Stomach (tissue), 4 donors: ENCODE results near the gene KCNA2.

Experiments used
- POLR2A ChIP-seq, 4 donors: fragments of 450-650 bp; IDR thresholded peaks; one replicate each; pipeline ENCODE4 v1.6.1; 2016; ENCODE audit warnings: antibody characterized with exemption in 4 of 4, control low read depth in 2 of 4, mild to moderate bottlenecking in 1 of 4, moderate library complexity in 1 of 4
- TF ChIP-seq, protein P1 (sequence below), 7 experiments: fragments of 450-650 bp in 4 of 7; fragments of 200-600 bp in 3 of 7; sonication (generic) in 3 of 7; IDR thresholded peaks; one replicate each; pipeline ENCODE4 v1.5.1; 2016 to 2019; ENCODE audit warnings: antibody characterized with exemption in 7 of 7, control low read depth in 2 of 7, mild to moderate bottlenecking in 1 of 7

DNA sequence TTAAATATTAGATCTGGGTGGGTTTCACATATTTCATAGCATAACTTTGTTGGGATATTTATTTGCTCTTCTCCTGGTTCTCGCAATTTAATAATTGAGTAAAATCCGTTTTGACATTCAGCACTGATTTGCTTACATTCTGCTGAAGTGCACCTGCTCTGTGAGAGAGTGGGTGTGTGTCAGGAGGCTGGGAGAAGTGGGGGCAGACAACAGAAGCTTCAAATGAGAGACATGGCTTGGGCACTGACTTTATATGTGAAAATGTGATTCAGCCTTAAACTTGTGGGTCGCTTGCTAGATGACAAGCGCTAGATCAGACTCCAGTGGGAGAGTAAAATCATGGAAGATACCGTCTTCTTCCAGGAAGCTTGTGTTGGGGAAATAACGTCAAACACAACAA is 32.4 kb upstream of the KCNA2 start:
- TF ChIP-seq, protein P1, sequence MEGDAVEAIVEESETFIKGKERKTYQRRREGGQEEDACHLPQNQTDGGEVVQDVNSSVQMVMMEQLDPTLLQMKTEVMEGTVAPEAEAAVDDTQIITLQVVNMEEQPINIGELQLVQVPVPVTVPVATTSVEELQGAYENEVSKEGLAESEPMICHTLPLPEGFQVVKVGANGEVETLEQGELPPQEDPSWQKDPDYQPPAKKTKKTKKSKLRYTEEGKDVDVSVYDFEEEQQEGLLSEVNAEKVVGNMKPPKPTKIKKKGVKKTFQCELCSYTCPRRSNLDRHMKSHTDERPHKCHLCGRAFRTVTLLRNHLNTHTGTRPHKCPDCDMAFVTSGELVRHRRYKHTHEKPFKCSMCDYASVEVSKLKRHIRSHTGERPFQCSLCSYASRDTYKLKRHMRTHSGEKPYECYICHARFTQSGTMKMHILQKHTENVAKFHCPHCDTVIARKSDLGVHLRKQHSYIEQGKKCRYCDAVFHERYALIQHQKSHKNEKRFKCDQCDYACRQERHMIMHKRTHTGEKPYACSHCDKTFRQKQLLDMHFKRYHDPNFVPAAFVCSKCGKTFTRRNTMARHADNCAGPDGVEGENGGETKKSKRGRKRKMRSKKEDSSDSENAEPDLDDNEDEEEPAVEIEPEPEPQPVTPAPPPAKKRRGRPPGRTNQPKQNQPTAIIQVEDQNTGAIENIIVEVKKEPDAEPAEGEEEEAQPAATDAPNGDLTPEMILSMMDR (IDR thresholded peaks at IDR 0.05): no peak
- no peak for TF ChIP-seq POLR2A (IDR thresholded peaks at IDR 0.05)
